ENCODE measurements around the gene ARF1. TPM values are rescaled to one million over a fixed set of nuclear protein-coding genes. Genes with fewer than 3 reads are reported as not detected.

The ARF1 gene
- total RNA-seq: 240 and 297 TPM in 2 replicates

DNA sequence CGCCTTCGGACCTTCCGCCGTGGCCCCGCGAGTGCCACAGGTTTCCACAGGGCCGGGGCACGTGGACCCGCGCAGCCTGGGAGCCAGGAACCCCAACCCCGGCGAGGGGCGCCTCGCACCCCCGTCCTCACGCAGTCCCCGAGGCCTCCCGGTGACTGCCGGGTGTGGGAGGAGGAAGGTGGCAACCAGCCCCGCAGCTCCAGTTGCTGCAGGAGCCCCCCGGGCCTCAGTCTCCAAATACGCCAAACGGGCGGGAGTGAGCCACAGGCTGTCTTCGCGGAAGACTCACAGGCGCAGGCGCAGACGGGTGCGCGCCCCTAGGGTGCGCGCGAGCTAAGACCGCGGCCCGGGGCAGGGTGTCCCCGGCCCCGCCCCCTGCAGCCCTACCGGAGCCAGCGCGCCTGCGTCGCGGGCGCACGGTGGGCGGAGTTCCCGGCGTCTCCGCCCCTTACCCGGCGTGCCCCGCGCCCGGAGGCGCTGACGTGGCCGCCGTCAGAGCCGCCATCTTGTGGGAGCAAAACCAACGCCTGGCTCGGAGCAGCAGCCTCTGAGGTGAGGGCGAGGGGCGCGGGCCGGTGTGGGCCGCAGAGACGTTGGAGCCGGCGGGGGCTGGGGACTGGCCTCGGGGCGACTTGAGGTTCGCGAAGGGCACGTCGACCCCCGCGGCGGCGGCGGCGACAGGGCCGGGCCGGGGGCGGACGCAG, at the start of gene ARF1:
Gene ARF1, plus strand, starts transcription at position 495 of the 704 bp plus-strand sequence. CDS start 14,407 bp downstream, outside the sequence.
- no peak for FAIRE-seq
- Histone ChIP-seq H3K36me3 (ENCODE audit: control insufficient read depth, insufficient read depth, low read length) (peaks cover 4% of the 10 kb centered on the region), H3K4me3 (ENCODE audit: low read depth, low read length) (peak within 1 kb of the TSS; percentile 97), H3K27me3 (ENCODE audit: control insufficient read depth, insufficient read depth, low read length) (no peaks in the 10 kb centered on the region)
- peak; percentile 78 for DNase-seq (ENCODE audit: low read depth)
- TF ChIP-seq, protein P1, sequence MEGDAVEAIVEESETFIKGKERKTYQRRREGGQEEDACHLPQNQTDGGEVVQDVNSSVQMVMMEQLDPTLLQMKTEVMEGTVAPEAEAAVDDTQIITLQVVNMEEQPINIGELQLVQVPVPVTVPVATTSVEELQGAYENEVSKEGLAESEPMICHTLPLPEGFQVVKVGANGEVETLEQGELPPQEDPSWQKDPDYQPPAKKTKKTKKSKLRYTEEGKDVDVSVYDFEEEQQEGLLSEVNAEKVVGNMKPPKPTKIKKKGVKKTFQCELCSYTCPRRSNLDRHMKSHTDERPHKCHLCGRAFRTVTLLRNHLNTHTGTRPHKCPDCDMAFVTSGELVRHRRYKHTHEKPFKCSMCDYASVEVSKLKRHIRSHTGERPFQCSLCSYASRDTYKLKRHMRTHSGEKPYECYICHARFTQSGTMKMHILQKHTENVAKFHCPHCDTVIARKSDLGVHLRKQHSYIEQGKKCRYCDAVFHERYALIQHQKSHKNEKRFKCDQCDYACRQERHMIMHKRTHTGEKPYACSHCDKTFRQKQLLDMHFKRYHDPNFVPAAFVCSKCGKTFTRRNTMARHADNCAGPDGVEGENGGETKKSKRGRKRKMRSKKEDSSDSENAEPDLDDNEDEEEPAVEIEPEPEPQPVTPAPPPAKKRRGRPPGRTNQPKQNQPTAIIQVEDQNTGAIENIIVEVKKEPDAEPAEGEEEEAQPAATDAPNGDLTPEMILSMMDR (IDR thresholded peaks at IDR 0.05; ENCODE audit: insufficient read depth, low read length, severe bottlenecking): no peak

- FAIRE-seq (no peak), DNase-seq (ENCODE audit: low read depth) (no peak)
- TF ChIP-seq, protein P1 (IDR thresholded peaks at IDR 0.05; ENCODE audit: insufficient read depth, low read length, severe bottlenecking): no peak
- Histone ChIP-seq H3K27me3 (ENCODE audit: control insufficient read depth, insufficient read depth, low read length) (peaks cover 4% of the 10 kb centered on the region), H3K4me3 (ENCODE audit: low read depth, low read length) (no peak overlapping the region), H3K36me3 (ENCODE audit: control insufficient read depth, insufficient read depth, low read length) (no peaks in the 10 kb centered on the region)
Measured at GRCh38 chr1:228033376-228033775, 49.1 kb upstream of the ARF1 start.

DNA sequence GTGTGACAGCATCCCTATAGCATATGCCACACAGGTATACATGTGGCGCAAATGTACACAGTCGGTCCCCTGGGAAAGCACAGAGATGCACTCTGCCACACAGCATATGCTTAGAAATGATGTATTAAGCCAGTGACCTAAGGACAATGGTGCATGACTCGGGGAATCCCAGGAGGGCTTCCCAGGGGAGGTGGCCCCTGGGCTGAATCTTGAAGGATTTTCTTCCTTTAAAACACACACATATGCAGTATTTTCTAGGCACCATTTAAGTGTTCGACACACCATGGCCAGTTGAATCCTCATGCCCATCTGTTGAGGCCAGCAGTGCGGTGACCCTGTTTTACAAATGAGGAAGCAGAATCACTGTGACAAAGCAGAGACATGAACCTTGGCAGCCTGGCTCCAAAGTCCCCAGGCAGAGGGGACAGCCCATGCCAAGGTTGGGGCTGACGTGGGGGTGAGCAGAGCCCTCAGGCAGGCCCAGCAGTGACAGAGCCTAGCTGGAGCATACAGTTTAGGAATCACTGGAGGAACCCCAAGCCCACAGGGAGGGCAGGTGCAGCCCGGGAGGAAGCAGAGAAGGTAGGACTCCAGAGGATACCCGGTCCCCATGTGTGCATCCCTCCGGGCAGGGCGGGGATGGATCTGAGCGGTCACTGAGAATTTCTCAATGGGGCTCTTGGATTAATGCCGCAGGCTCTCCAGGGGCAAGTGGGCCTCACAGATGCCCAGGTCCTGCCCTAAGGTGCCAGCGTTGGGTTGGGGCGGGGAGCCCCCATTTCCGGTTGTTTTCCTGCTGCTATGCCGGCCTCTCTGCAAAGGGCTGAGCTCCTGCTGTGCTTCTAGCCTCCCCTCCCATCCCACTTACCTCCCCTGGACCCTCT, 47.3 kb upstream of the ARF1 start:
- H3K4me3 ChIP-seq (ENCODE audit: low read depth, low read length): no peak overlapping the region
- H3K27me3 ChIP-seq (ENCODE audit: control insufficient read depth, insufficient read depth, low read length): peaks cover 17% of the 10 kb centered on the region
- TF ChIP-seq, protein P1 (IDR thresholded peaks at IDR 0.05; ENCODE audit: insufficient read depth, low read length, severe bottlenecking): no peak
- H3K36me3 ChIP-seq (ENCODE audit: control insufficient read depth, insufficient read depth, low read length): no peaks in the 10 kb centered on the region
- DNase-seq (ENCODE audit: low read depth): no peak
- no peak for FAIRE-seq

DNA sequence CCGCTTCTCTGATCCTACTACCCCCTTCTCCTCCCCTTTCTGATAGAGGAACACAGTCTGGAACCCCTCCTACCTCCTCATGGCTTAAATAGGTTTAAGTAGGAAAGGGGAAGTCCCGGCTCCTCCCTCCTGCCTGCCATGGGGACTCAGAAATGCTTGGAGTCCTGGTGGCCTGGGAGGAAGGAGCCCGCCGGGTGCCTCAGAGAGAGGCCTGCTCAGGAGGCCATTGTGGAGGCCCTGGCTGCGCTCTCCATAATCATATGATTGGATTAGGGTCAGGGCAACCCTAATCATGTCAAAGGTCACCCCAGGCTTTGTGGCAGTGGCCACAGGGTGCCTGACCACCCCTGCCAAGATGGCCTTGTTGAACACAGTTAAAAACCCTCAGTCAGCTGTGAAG, 46.7 kb upstream of the ARF1 start:
- no peak for DNase-seq (ENCODE audit: low read depth)
- peaks cover 17% of the 10 kb centered on the region for H3K27me3 ChIP-seq (ENCODE audit: control insufficient read depth, insufficient read depth, low read length)
- FAIRE-seq: no peak
- TF ChIP-seq, protein P1 (IDR thresholded peaks at IDR 0.05; ENCODE audit: insufficient read depth, low read length, severe bottlenecking): no peak
- H3K4me3 ChIP-seq (ENCODE audit: low read depth, low read length): no peak overlapping the region
- no peaks in the 10 kb centered on the region for H3K36me3 ChIP-seq (ENCODE audit: control insufficient read depth, insufficient read depth, low read length)

DNA sequence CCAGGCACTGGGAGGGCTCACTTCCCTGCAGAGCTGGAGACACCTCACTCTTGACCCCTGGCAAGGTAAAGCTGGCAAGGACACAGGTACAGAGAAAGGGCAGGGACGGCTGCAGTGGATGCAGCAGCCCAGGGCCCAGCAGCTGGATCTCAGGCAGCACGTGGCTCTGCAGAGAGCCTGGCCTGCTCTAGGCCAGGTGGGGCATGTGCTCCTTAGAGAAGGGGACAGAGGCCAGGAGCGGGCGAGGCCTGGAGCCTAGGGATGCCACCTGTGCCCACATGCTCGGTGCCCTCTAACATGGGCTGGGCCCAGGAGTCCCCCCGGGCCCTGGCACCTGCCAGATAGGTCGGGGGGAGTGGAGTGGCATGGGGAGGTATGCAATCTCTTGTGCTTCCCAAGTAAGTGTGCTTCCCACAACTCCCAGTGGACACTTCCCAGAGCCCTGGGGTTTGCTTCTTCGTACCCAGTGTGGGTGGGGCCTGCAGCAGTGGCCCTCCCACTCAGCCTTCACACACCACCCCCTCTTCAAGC, 45.7 kb upstream of the ARF1 start:
- no peaks in the 10 kb centered on the region for H3K36me3 ChIP-seq (ENCODE audit: control insufficient read depth, insufficient read depth, low read length)
- H3K4me3 ChIP-seq (ENCODE audit: low read depth, low read length): no peak overlapping the region
- TF ChIP-seq, protein P1 (IDR thresholded peaks at IDR 0.05; ENCODE audit: insufficient read depth, low read length, severe bottlenecking): no peak
- H3K27me3 ChIP-seq (ENCODE audit: control insufficient read depth, insufficient read depth, low read length): peaks cover 22% of the 10 kb centered on the region
- DNase-seq (ENCODE audit: low read depth) (no peak), FAIRE-seq (no peak)

All from bronchial epithelial cell (primary cell).